WTC11 (cell line): Measurements from ENCODE around the gene ARMC7. TPM values are rescaled to one million over a fixed set of nuclear protein-coding genes. Genes with fewer than 3 reads are reported as not detected.
A peak's percentile ranks its signal among the peaks of the same experiment; 100 is the strongest.

Source experiments
- ATAC-seq: fragments of 200-7000 bp; cut with Tn5 transposase; 2 replicates; pipeline ENCODE4 v1.10.0; 2021; ENCODE audit warnings: mild to moderate bottlenecking, moderate library complexity
- CTCF ChIA-PET: fragments of 300-600 bp; sonication (Branson Sonifier 250); formaldehyde crosslinking; loops from one replicate; lab custom pipeline; 2021; ENCODE audit warnings: antibody characterized with exemption; lab: Charles Lee
- POLR2A ChIA-PET: fragments of 350-600 bp; sonication (Branson Sonifier 250); formaldehyde crosslinking; loops from one replicate; lab custom pipeline; 2021; ENCODE audit warnings: antibody characterized with exemption; lab: Charles Lee
- DNase-seq: peaks from one replicate; pipeline ENCODE4 v3.0.0; 2021; ENCODE audit warnings: low spot score
- H3K27ac Mint-ChIP-seq: 2 replicates; pipeline ENCODE4 v1.8.0; 2021; ENCODE audit warnings: mixed read lengths
- H3K27me3 Mint-ChIP-seq: 2 replicates; pipeline ENCODE4 v1.8.0; 2021; ENCODE audit warnings: low read depth, mild to moderate bottlenecking, moderate library complexity, mixed read lengths
- H3K36me3 Mint-ChIP-seq: 2 replicates; pipeline ENCODE4 v1.8.0; 2021; ENCODE audit warnings: mixed read lengths
- H3K4me1 Mint-ChIP-seq: 2 replicates; pipeline ENCODE4 v1.8.0; 2022; ENCODE audit warnings: mixed read lengths
- H3K4me3 Mint-ChIP-seq: 2 replicates; pipeline ENCODE4 v1.8.0; 2021; ENCODE audit warnings: mild to moderate bottlenecking, moderate library complexity, mixed read lengths
- H3K9me3 Mint-ChIP-seq: 2 replicates; pipeline ENCODE4 v1.8.0; 2021; ENCODE audit warnings: mixed read lengths
- CBFB ChIP-seq: sonication (generic); formaldehyde crosslinking; IDR thresholded peaks from 2 replicates; pipeline ENCODE4 v1.8.1; 2022; ENCODE audit warnings: mild to moderate bottlenecking, low read depth, missing genetic modification reagents
- CREB1 ChIP-seq: sonication (generic); formaldehyde crosslinking; IDR thresholded peaks from 2 replicates; pipeline ENCODE4 v1.8.0; 2023; ENCODE audit warnings: mild to moderate bottlenecking, missing genetic modification reagents
- GABPB1 ChIP-seq: sonication (generic); formaldehyde crosslinking; IDR thresholded peaks from 2 replicates; pipeline ENCODE4 v1.8.1; 2023; ENCODE audit warnings: mild to moderate bottlenecking, missing genetic modification reagents
- GTF2I ChIP-seq: fragments of 250-450 bp; sonication (Bioruptor Pico); conservative IDR thresholded peaks from 2 replicates; pipeline ENCODE4 v1.4.0; 2021; ENCODE audit warnings: mild to moderate bottlenecking
- HMGA2 ChIP-seq: fragments of 250-450 bp; sonication (Bioruptor Pico); IDR thresholded peaks from 2 replicates; pipeline ENCODE4 v1.4.0; 2021; ENCODE audit warnings: mild to moderate bottlenecking, moderate library complexity
- JAZF1 ChIP-seq: fragments of 250-450 bp; sonication (Bioruptor Pico); IDR thresholded peaks from 2 replicates; pipeline ENCODE4 v1.9.0; 2021; ENCODE audit warnings: moderate library complexity, mild to moderate bottlenecking, inconsistent platforms
- JUN ChIP-seq: sonication (generic); formaldehyde crosslinking; IDR thresholded peaks from 2 replicates; pipeline ENCODE4 v1.8.0; 2023; ENCODE audit warnings: mild to moderate bottlenecking, missing genetic modification reagents
- RELA ChIP-seq: sonication (generic); formaldehyde crosslinking; IDR thresholded peaks from 2 replicates; pipeline ENCODE4 v1.8.1; 2022; ENCODE audit warnings: missing genetic modification reagents, mild to moderate bottlenecking, borderline replicate concordance
- TP53 ChIP-seq: sonication (generic); formaldehyde crosslinking; IDR thresholded peaks from 2 replicates; pipeline ENCODE4 v1.8.1; 2023; ENCODE audit warnings: mild to moderate bottlenecking, missing genetic modification reagents
- ZNF121 ChIP-seq: sonication (generic); formaldehyde crosslinking; IDR thresholded peaks from 2 replicates; pipeline ENCODE4 v1.8.0; 2023; ENCODE audit warnings: missing genetic modification reagents
- total RNA-seq: library from RNA; stranded (reverse); gene quantifications from 3 replicates; pipeline ENCODE4 v1.2.3, GENCODE V29; 2021
- TF ChIP-seq, protein P1 (sequence below): sonication (generic); formaldehyde crosslinking; IDR thresholded peaks from 2 replicates; pipeline ENCODE4 v1.8.0; 2022; ENCODE audit warnings: mild to moderate bottlenecking, missing genetic modification reagents
- TF ChIP-seq, protein P2 (sequence below): sonication (generic); formaldehyde crosslinking; IDR thresholded peaks from 2 replicates; pipeline ENCODE4 v1.8.1; 2022; ENCODE audit warnings: low read depth, mild to moderate bottlenecking, moderate library complexity, missing genetic modification reagents, borderline replicate concordance
- TF ChIP-seq, protein P3 (sequence below): sonication (generic); formaldehyde crosslinking; IDR thresholded peaks from 2 replicates; pipeline ENCODE4 v1.8.0; 2022; ENCODE audit warnings: mild to moderate bottlenecking, missing genetic modification reagents
- TF ChIP-seq, protein P4 (sequence below): sonication (generic); formaldehyde crosslinking; IDR thresholded peaks from 2 replicates; pipeline ENCODE4 v1.8.1; 2023; ENCODE audit warnings: mild to moderate bottlenecking, missing genetic modification reagents
- TF ChIP-seq, protein P5 (sequence below): sonication (generic); formaldehyde crosslinking; conservative IDR thresholded peaks from 2 replicates; pipeline ENCODE4 v1.8.1; 2023; ENCODE audit warnings: mild to moderate bottlenecking, low read depth, missing genetic modification reagents, moderate library complexity
- TF ChIP-seq, protein P6 (sequence below): fragments of 200-600 bp; IDR thresholded peaks from 2 replicates; pipeline ENCODE4 v1.8.0; 2022; ENCODE audit warnings: antibody characterized with exemption

The ARMC7 gene
- total RNA-seq, 1 experiment from 2014 or later: 13.2 TPM

DNA sequence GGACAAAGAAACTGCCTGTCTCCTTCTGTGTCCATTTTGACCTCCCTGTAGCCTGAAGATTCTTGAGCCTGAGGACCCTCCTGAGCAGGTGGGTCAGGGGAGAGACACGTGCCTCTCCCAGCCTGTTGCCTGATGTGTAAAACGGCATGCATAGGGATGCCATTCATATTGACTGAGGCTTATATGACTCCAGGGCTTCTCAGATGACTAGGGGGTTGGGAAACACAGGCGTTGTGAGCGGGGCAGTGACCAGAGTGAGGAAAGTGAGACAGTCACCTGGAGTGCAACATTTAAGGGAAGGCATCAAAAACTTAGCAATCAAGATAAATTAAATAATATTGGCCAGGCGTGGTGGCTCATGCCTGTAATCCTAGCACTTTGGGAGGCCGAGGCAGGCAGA lies 27.1 kb upstream of the ARMC7 start:
- H3K27ac Mint-ChIP-seq: peak overlapping the region; percentile 13; the same call in 1 of the 2 replicates

DNA sequence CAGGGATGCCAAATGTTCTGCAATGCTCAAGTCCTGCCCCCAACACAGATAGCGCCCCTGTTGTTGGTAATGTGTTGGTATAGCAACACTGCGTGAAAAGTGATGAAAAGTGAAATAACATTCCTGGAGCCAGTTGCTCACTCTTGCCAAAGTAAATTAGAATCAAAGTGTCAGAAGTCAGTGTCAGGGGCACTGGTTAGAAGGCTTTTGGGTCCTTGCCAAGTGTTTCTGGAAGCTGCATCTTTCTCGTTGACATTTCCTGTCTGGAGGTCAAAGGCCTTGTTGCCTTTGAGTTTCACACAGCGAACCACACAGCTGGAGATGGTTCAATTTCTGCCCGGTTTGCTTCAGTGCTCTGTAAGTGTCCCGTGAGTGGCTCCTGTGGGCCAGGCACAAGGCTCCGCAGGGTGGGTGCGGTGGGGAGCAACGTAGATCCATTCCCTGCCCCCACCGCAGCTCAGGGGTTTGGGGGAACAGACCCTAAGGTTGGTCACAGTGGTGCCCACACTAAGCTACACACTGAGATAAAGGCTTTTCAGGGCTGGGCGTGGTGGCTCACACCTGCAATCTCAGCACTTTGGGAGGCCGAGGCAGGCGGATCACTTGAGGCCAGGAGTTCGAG lies 25.6 kb upstream of the ARMC7 start:
- DNase-seq (no peak), ATAC-seq (no peak)
- TF ChIP-seq GABPB1 (CRISPR knock-in tag): peak; percentile 91
- TF ChIP-seq GTF2I (CRISPR knock-in tag): no peak
- Mint-ChIP-seq H3K36me3 (no peaks in the 10 kb centered on the region), H3K4me3 (no peak overlapping the region), H3K27ac (peak overlapping the region; percentile 70), H3K27me3 (peaks cover 2% of the 10 kb centered on the region; the same call in 1 of the 2 replicates), H3K4me1 (peaks cover 46% of the 10 kb centered on the region), H3K9me3 (no peaks in the 10 kb centered on the region)
- CTCF ChIA-PET: interaction anchor here (1.2 to 1.8 kb wide), 4 partner anchors 22 to 126 kb away, joined by 3 to 8 read pairs (median 5); no protein-coding TSS in a partner anchor
- POLR2A ChIA-PET: interaction anchor here (0.6 kb wide), 2 partner anchors 23 to 40 kb away, joined by 3 read pairs; no protein-coding TSS in a partner anchor

More for the DNA sequence above, 27.1 kb upstream of the ARMC7 start:
- CTCF ChIA-PET: interaction anchor here (1.1 to 1.9 kb wide), 2 partner anchors 31 to 121 kb away, joined by 3 to 8 read pairs; no protein-coding TSS in a partner anchor
- Mint-ChIP-seq H3K4me3 (no peak overlapping the region), H3K27me3 (peaks cover 12% of the 10 kb centered on the region), H3K4me1 (peaks cover 50% of the 10 kb centered on the region), H3K36me3 (no peaks in the 10 kb centered on the region), H3K9me3 (no peaks in the 10 kb centered on the region)
- POLR2A ChIA-PET: interaction anchor here (0.6 kb wide), 1 partner anchor 496 kb away, joined by 3 read pairs; no protein-coding TSS in a partner anchor
- ATAC-seq (no peak), DNase-seq (no peak)
- TF ChIP-seq, protein P1, sequence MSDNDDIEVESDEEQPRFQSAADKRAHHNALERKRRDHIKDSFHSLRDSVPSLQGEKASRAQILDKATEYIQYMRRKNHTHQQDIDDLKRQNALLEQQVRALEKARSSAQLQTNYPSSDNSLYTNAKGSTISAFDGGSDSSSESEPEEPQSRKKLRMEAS (CRISPR knock-in tag): 0 out of 2 replicates have a peak, but pooled peaks have one; percentile 21
- TF ChIP-seq, protein P2, sequence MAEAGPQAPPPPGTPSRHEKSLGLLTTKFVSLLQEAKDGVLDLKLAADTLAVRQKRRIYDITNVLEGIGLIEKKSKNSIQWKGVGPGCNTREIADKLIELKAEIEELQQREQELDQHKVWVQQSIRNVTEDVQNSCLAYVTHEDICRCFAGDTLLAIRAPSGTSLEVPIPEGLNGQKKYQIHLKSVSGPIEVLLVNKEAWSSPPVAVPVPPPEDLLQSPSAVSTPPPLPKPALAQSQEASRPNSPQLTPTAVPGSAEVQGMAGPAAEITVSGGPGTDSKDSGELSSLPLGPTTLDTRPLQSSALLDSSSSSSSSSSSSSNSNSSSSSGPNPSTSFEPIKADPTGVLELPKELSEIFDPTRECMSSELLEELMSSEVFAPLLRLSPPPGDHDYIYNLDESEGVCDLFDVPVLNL (CRISPR knock-in tag): no peak
- no peak for TF ChIP-seq JAZF1 (CRISPR knock-in tag)
- no peak for TF ChIP-seq HMGA2
- no peak for TF ChIP-seq ZNF121 (CRISPR knock-in tag)
- no peak for TF ChIP-seq CBFB (CRISPR knock-in tag)

DNA sequence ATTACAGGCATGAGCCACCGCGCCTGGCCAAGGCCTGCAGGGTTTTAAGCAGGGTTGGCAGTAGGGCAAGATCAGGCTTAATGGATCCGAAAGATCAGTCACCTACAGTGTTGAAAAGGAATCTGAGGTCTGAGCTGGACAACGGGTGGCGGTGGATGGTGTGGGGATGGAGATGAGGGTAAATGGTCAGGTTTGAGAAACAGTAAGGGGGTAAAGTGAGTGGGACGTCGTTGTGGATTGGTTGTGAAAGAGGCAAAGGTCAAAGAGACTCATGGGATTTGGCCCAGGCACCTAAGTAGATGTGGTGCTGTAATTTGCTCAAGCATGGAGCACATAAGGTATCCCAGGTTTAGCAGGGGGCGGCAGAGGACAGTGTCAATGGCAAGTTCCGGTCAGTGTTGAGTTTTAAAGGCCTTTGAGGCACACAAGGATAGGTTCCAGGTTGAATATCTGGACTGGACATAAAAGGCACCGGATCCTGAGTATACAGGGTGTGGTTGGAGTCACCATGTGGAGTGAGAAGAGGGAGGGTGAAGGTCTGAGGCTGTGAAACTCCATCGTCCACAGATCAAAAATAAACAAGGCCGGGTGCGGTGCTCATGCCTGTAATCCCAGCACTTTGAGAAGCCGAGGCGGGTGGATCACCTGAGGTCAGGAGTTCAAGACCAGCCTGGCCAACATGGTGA lies 23.1 kb upstream of the ARMC7 start:
- H3K4me1 Mint-ChIP-seq: peaks cover 67% of the 10 kb centered on the region
- ATAC-seq (no peak), DNase-seq (no peak)
- H3K4me3 Mint-ChIP-seq: peak overlapping the region; percentile 69
- H3K9me3 Mint-ChIP-seq: no peaks in the 10 kb centered on the region
- ChIA-PET POLR2A (interaction anchor here (0.8 to 1.9 kb wide), 6 partner anchors 9 to 214 kb away, joined by 3 to 6 read pairs (median 4); partner anchors contain the start of genes FDXR, JPT1 and NT5C), CTCF (interaction anchor here (0.6 to 3.1 kb wide), 7 partner anchors 8 to 115 kb away, joined by 3 to 20 read pairs (median 9); partner anchors contain the start of genes ARMC7 and MRPL58)
- peak overlapping the region; percentile 91 for H3K27ac Mint-ChIP-seq
- no peaks in the 10 kb centered on the region; the same call in 1 of the 2 replicates for H3K27me3 Mint-ChIP-seq
- no peaks in the 10 kb centered on the region for H3K36me3 Mint-ChIP-seq
- TF ChIP-seq CREB1 (CRISPR knock-in tag): no peak
- TF ChIP-seq, protein P3, sequence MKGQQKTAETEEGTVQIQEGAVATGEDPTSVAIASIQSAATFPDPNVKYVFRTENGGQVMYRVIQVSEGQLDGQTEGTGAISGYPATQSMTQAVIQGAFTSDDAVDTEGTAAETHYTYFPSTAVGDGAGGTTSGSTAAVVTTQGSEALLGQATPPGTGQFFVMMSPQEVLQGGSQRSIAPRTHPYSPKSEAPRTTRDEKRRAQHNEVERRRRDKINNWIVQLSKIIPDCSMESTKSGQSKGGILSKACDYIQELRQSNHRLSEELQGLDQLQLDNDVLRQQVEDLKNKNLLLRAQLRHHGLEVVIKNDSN: no peak
- TF ChIP-seq, protein P4, sequence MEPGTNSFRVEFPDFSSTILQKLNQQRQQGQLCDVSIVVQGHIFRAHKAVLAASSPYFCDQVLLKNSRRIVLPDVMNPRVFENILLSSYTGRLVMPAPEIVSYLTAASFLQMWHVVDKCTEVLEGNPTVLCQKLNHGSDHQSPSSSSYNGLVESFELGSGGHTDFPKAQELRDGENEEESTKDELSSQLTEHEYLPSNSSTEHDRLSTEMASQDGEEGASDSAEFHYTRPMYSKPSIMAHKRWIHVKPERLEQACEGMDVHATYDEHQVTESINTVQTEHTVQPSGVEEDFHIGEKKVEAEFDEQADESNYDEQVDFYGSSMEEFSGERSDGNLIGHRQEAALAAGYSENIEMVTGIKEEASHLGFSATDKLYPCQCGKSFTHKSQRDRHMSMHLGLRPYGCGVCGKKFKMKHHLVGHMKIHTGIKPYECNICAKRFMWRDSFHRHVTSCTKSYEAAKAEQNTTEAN (CRISPR knock-in tag): no peak
- no peak for TF ChIP-seq RELA (CRISPR knock-in tag)
- TF ChIP-seq JUN (CRISPR knock-in tag): no peak
- TF ChIP-seq, protein P5, sequence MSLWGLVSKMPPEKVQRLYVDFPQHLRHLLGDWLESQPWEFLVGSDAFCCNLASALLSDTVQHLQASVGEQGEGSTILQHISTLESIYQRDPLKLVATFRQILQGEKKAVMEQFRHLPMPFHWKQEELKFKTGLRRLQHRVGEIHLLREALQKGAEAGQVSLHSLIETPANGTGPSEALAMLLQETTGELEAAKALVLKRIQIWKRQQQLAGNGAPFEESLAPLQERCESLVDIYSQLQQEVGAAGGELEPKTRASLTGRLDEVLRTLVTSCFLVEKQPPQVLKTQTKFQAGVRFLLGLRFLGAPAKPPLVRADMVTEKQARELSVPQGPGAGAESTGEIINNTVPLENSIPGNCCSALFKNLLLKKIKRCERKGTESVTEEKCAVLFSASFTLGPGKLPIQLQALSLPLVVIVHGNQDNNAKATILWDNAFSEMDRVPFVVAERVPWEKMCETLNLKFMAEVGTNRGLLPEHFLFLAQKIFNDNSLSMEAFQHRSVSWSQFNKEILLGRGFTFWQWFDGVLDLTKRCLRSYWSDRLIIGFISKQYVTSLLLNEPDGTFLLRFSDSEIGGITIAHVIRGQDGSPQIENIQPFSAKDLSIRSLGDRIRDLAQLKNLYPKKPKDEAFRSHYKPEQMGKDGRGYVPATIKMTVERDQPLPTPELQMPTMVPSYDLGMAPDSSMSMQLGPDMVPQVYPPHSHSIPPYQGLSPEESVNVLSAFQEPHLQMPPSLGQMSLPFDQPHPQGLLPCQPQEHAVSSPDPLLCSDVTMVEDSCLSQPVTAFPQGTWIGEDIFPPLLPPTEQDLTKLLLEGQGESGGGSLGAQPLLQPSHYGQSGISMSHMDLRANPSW (CRISPR knock-in tag): no peak
- TF ChIP-seq, protein P6, sequence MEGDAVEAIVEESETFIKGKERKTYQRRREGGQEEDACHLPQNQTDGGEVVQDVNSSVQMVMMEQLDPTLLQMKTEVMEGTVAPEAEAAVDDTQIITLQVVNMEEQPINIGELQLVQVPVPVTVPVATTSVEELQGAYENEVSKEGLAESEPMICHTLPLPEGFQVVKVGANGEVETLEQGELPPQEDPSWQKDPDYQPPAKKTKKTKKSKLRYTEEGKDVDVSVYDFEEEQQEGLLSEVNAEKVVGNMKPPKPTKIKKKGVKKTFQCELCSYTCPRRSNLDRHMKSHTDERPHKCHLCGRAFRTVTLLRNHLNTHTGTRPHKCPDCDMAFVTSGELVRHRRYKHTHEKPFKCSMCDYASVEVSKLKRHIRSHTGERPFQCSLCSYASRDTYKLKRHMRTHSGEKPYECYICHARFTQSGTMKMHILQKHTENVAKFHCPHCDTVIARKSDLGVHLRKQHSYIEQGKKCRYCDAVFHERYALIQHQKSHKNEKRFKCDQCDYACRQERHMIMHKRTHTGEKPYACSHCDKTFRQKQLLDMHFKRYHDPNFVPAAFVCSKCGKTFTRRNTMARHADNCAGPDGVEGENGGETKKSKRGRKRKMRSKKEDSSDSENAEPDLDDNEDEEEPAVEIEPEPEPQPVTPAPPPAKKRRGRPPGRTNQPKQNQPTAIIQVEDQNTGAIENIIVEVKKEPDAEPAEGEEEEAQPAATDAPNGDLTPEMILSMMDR: no peak
- no peak for TF ChIP-seq TP53
- TF ChIP-seq HMGA2: no peak
- TF ChIP-seq GTF2I (CRISPR knock-in tag): no peak
